OCI-LY7 (cell line): Measurements from ENCODE around the gene C1orf105. TPM values are rescaled to one million over a fixed set of nuclear protein-coding genes. Genes with fewer than 3 reads are reported as not detected.
"Not testable (repeated sequence)": the region's sequence is repeated elsewhere in the genome, so short reads cannot be mapped to it uniquely, and the experiment has no call there.

Experiments used
- Bru-seq: library from RNA; stranded (reverse); fragments of 400-500 nt; gene quantifications from one replicate; lab custom pipeline; 2021; lab: Mats Ljungman, UMichigan
- BruChase-seq, 2 experiments: library from RNA; stranded (reverse); fragments of 400-500 nt; gene quantifications; one replicate each; lab custom pipeline; 2021; lab: Mats Ljungman, UMichigan
- BruUV-seq: library from RNA; stranded (reverse); fragments of 400-500 nt; replicated peaks from 2 replicates; lab custom pipeline; 2021; lab: Mats Ljungman, UMichigan
- CTCF ChIA-PET: fragments of 300-600 bp; sonication (Branson Sonifier 250); formaldehyde crosslinking; loops from one replicate; lab custom pipeline; 2022; ENCODE audit warnings: antibody characterized with exemption; ENCODE audit not compliant: unreplicated experiment; lab: Charles Lee
- POLR2A ChIA-PET: fragments of 300-600 bp; sonication (Branson Sonifier 250); formaldehyde crosslinking; loops from one replicate; lab custom pipeline; 2022; ENCODE audit warnings: antibody characterized with exemption; lab: Charles Lee
- DNase-seq: peaks from one replicate; pipeline ENCODE4 v3.0.0-alpha.2; 2015; ENCODE audit warnings: low spot score
- H2AFZ ChIP-seq: fragments of 200-600 bp; sonication (generic), shearing (Covaris generic); 2 replicates; pipeline ENCODE4 v1.6.1; 2014; ENCODE audit warnings: mild to moderate bottlenecking, antibody characterized with exemption, low read length, moderate library complexity
- H3K27ac ChIP-seq: fragments of 200-600 bp; sonication (generic); 2 replicates; pipeline ENCODE4 v1.5.1; 2014; ENCODE audit warnings: mixed run types, low read depth, mild to moderate bottlenecking, moderate library complexity, low read length, inconsistent platforms; ENCODE audit not compliant: poor library complexity, severe bottlenecking
- H3K36me3 ChIP-seq: fragments of 200-600 bp; sonication (generic); 2 replicates; pipeline ENCODE4 v1.6.1; 2014; ENCODE audit warnings: mild to moderate bottlenecking, antibody characterized with exemption, low read length, moderate library complexity, mixed read lengths; ENCODE audit not compliant: insufficient read depth
- H3K4me1 ChIP-seq: fragments of 200-600 bp; sonication (generic); 2 replicates; pipeline ENCODE4 v1.5.1; 2014; ENCODE audit warnings: mild to moderate bottlenecking, low read length; ENCODE audit not compliant: insufficient read depth, poor library complexity, severe bottlenecking
- H3K4me2 ChIP-seq: fragments of 200-600 bp; sonication (generic); 2 replicates; pipeline ENCODE4 v1.6.1; 2014; ENCODE audit warnings: mild to moderate bottlenecking, low read length
- H3K4me3 ChIP-seq: fragments of 200-600 bp; sonication (generic); 2 replicates; pipeline ENCODE4 v1.5.1; 2014; ENCODE audit warnings: mild to moderate bottlenecking, low read depth, low read length; ENCODE audit not compliant: poor library complexity, severe bottlenecking
- H3K79me2 ChIP-seq: fragments of 200-600 bp; sonication (generic); 2 replicates; pipeline ENCODE4 v1.6.1; 2016; ENCODE audit warnings: low read depth, mild to moderate bottlenecking, low read length, moderate library complexity, mixed read lengths; ENCODE audit not compliant: insufficient read depth
- H3K9me2 ChIP-seq: fragments of 200-600 bp; sonication (generic); 2 replicates; pipeline ENCODE4 v1.6.1; 2016; ENCODE audit warnings: mild to moderate bottlenecking, low read length, mixed read lengths; ENCODE audit not compliant: insufficient read depth
- H3K9me3 ChIP-seq: fragments of 200-600 bp; sonication (generic); 2 replicates; pipeline ENCODE4 v1.6.1; 2014; ENCODE audit warnings: mild to moderate bottlenecking, mixed run types, low read length, mixed read lengths
- H4K20me1 ChIP-seq: fragments of 200-600 bp; sonication (generic); 2 replicates; pipeline ENCODE4 v1.6.1; 2014; ENCODE audit warnings: mild to moderate bottlenecking, antibody characterized with exemption, low read length, moderate library complexity, mixed read lengths; ENCODE audit not compliant: insufficient read depth
- EZH2phosphoT487 ChIP-seq: fragments of 200-600 bp; sonication (generic); IDR thresholded peaks from 2 replicates; pipeline ENCODE4 v1.6.1; 2018; ENCODE audit warnings: low read depth, borderline replicate concordance, mild to moderate bottlenecking, mixed run types, antibody characterized with exemption, low read length, moderate library complexity, mixed read lengths
- intact Hi-C: fragments of 100-400 bp; cut with micrococcal nuclease; formaldehyde crosslinking; loops from one replicate; pipeline ENCODE4 v1.10.0; 2022; ENCODE audit not compliant: unreplicated experiment
- long read RNA-seq: library from polyadenylated mRNA; stranded (forward); transcript quantifications from one replicate; pipeline ENCODE4 v2.0.0, GENCODE V29; 2022
- total RNA-seq, 2 experiments: library from RNA; depleted of rRNA in 1 of 2; stranded (reverse); fragments of >200 nt in 1 of 2; shearing (Covaris generic) in 1 of 2; gene quantifications; 2 replicates each; pipeline ENCODE4 v1.2.3, GENCODE V29; 2014 to 2022
- TF ChIP-seq, protein P1 (sequence below): fragments of 200-600 bp; sonication (generic); conservative IDR thresholded peaks from 2 replicates; pipeline ENCODE4 v1.5.1; 2014; ENCODE audit warnings: mild to moderate bottlenecking, antibody characterized with exemption, low read length, moderate library complexity, mixed read lengths

The C1orf105 gene, protein sequence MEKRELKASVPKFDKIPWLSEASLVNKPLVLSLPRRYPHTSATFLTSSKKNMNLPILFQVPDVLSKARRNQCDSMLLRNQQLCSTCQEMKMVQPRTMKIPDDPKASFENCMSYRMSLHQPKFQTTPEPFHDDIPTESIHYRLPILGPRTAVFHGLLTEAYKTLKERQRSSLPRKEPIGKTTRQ
- total RNA-seq (2014; rRNA removed; shearing (Covaris generic)) (not detected in 2 replicates), total RNA-seq (2022) (not detected in 2 replicates), Bru-seq, nascent RNA (percentile 7 among the genes with signal in this experiment), BruChase-seq, experiment 1, labeled RNA remaining after a 6-hour chase (not detected), BruChase-seq, experiment 2, labeled RNA remaining after a 2-hour chase (percentile 3 among the genes with signal in this experiment)
- long read RNA-seq, result 0 reads

DNA sequence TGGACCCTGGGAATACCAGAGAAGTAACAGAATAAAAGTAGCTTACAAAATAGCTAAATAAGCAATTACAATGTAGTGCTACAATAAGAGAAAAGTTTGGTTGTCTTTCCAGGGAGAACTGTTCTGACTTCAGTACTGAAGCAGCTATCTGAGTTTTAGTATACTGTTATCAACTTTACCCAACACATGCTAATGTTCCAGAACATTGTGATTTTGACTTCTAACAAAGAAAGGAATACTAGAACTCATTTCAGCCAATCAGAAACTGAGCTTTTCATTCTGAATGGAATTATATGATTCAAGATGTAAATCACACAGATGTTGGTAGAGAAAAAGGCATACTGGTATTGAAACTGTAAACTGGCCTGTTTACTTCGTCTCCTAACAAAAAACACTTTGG, at the start of gene C1orf105:
Gene C1orf105, plus strand, starts transcription at position 301 of the 400 bp plus-strand sequence. CDS start 201 bp downstream, outside the sequence.
- ChIA-PET POLR2A (no interaction called here), CTCF (no interaction called here)
- H3K4me1 ChIP-seq, result no peaks in the 10 kb centered on the region
- no peak for DNase-seq
- no peak for TF ChIP-seq EZH2phosphoT487
- TF ChIP-seq, protein P1, sequence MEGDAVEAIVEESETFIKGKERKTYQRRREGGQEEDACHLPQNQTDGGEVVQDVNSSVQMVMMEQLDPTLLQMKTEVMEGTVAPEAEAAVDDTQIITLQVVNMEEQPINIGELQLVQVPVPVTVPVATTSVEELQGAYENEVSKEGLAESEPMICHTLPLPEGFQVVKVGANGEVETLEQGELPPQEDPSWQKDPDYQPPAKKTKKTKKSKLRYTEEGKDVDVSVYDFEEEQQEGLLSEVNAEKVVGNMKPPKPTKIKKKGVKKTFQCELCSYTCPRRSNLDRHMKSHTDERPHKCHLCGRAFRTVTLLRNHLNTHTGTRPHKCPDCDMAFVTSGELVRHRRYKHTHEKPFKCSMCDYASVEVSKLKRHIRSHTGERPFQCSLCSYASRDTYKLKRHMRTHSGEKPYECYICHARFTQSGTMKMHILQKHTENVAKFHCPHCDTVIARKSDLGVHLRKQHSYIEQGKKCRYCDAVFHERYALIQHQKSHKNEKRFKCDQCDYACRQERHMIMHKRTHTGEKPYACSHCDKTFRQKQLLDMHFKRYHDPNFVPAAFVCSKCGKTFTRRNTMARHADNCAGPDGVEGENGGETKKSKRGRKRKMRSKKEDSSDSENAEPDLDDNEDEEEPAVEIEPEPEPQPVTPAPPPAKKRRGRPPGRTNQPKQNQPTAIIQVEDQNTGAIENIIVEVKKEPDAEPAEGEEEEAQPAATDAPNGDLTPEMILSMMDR, result no peak
- H3K4me3 ChIP-seq, result no peak within 1 kb of the TSS
- H3K27ac ChIP-seq, result no peak within 1 kb of the TSS
- no TSS peak for BruUV-seq
- no peaks in the 10 kb centered on the region for H3K9me2 ChIP-seq
- intact Hi-C loops, result no loop called here
- H2AFZ ChIP-seq, result no peak within 1 kb of the TSS
- H3K9me3 ChIP-seq, result no peaks in the 10 kb centered on the region
- no peaks in the 10 kb centered on the region for H3K36me3 ChIP-seq
- no peaks in the 10 kb centered on the region for H3K79me2 ChIP-seq
- no peak within 1 kb of the TSS for H3K4me2 ChIP-seq
- H4K20me1 ChIP-seq, result no peaks in the 10 kb centered on the region

DNA sequence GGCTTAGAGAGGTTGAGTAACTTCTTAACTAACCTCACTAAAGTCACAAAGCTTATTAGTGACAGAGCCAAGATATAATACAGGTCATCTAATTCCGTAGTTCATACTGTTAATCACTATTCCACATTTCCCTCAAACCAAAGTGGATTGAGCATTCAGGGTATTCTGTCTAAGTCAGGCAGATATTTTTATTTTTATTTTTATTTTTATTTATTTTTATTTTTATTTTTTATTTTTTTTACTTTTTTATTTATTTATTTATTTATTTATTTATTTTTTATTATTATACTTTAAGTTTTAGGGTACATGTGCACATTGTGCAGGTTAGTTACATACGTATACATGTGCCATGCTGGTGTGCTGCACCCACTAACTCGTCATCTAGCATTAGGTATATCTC, 48.8 kb upstream of the C1orf105 start:
- H4K20me1 ChIP-seq, CTCF ChIA-PET, H3K4me3 ChIP-seq, H3K79me2 ChIP-seq, H3K9me3 ChIP-seq, intact Hi-C loops, H3K9me2 ChIP-seq, H3K36me3 ChIP-seq, H3K4me2 ChIP-seq, H3K27ac ChIP-seq, H3K4me1 ChIP-seq, DNase-seq, H2AFZ ChIP-seq, BruUV-seq: not testable (repeated sequence)
- POLR2A ChIA-PET, result interaction anchor here (1.0 to 1.5 kb wide), 2 partner anchors 12 to 13 kb away, joined by 3 to 6 read pairs; no protein-coding TSS in a partner anchor

DNA sequence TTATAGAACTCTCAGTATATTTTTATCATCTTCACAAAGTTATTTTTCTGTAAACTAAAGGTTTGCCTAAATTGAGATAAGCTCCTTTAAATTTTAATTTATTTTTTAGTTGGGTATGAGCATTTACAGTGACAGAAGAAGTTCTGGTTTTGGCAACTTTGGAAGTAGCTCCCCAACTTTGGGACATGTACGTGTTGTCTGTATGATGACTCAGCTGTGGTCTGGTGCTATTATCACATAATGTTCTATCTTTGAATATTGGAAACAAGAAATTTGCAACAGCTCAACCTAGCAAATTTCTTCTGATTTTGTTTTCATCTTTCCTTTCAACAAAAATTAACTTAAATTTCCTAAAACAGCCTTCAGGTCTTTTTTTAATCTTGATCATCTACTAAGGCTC, 46.6 kb upstream of the C1orf105 start:
- no peaks in the 10 kb centered on the region for H3K36me3 ChIP-seq
- no peaks in the 10 kb centered on the region for H4K20me1 ChIP-seq
- CTCF ChIA-PET, result no interaction called here
- DNase-seq, result no peak
- no TSS peak for BruUV-seq
- no peak overlapping the region for H3K27ac ChIP-seq
- H2AFZ ChIP-seq, result 0 out of 2 replicates have a peak overlapping the region, but pooled peaks have one; percentile 26
- POLR2A ChIA-PET, result interaction anchor here (1.0 to 1.8 kb wide), 3 partner anchors 13 to 19 kb away, joined by 4 to 6 read pairs (median 6); no protein-coding TSS in a partner anchor
- TF ChIP-seq EZH2phosphoT487, result no peak
- TF ChIP-seq, protein P1, result no peak
- peaks cover 12% of the 10 kb centered on the region for H3K4me1 ChIP-seq
- H3K9me3 ChIP-seq, result no peaks in the 10 kb centered on the region
- H3K9me2 ChIP-seq, result no peaks in the 10 kb centered on the region; the same call in 1 of the 2 replicates
- H3K4me2 ChIP-seq, result no peak overlapping the region
- H3K79me2 ChIP-seq, result no peaks in the 10 kb centered on the region
- intact Hi-C loops, result no loop called here
- H3K4me3 ChIP-seq, result no peak overlapping the region
